C4-2B (cell line): ENCODE measurements around the gene RPS21.

Experiments used
- CTCF ChIP-seq: fragments of 450-650 bp; conservative IDR thresholded peaks from 2 replicates; pipeline ENCODE4 v1.5.1; 2017; ENCODE audit warnings: mild to moderate bottlenecking
- ZFX ChIP-seq: fragments of 450-650 bp; IDR thresholded peaks from 2 replicates; pipeline ENCODE4 v1.6.1; 2017

- TF ChIP-seq CTCF (no peak), ZFX (no peak)
These were observed 27.8 kb upstream of the RPS21 start for GRCh38 chr20:62359043-62359490.
